Eye (tissue), 1 donor: Measurements from ENCODE around the gene LPCAT3.

ENCODE experiments used
- DNase-seq: peaks from one replicate; pipeline ENCODE4 v3.0.0-alpha.2; 2015

LPCAT3 gene

GRCh38 chr12:6998715-6999451, 19.4 kb downstream of the LPCAT3 start:
- DNase-seq, result no peak

GRCh38 chr12:6996040-6996441, 22.2 kb downstream of the LPCAT3 start:
- no peak for DNase-seq

GRCh38 chr12:6987956-6988553, 30.2 kb downstream of the LPCAT3 start:
- DNase-seq, result no peak

- no peak for DNase-seq
Observed at GRCh38 chr12:6982532-6982931, 35.7 kb downstream of the LPCAT3 start.

GRCh38 chr12:6981152-6982052, 36.9 kb downstream of the LPCAT3 start:
- DNase-seq, result no peak

- DNase-seq, result no peak
Observed at GRCh38 chr12:6980740-6981139, 37.5 kb downstream of the LPCAT3 start.

GRCh38 chr12:6980075-6980474, 38.2 kb downstream of the LPCAT3 start:
- no peak for DNase-seq

GRCh38 chr12:6979453-6979852, 38.8 kb downstream of the LPCAT3 start:
- no peak for DNase-seq

GRCh38 chr12:6979021-6979420, 39.3 kb downstream of the LPCAT3 start:
- DNase-seq, result no peak

- no peak for DNase-seq
Observed at GRCh38 chr12:6978611-6979011, 39.7 kb downstream of the LPCAT3 start.

GRCh38 chr12:6978188-6978587, 40.1 kb downstream of the LPCAT3 start:
- DNase-seq, result no peak

GRCh38 chr12:6977653-6978052, 40.6 kb downstream of the LPCAT3 start:
- DNase-seq, result no peak

GRCh38 chr12:6975297-6976032, 42.8 kb downstream of the LPCAT3 start:
- no peak for DNase-seq

- no peak for DNase-seq
Observed at GRCh38 chr12:6974180-6974579, 44.1 kb downstream of the LPCAT3 start.

- peak; percentile 29 for DNase-seq
Observed at GRCh38 chr12:6970096-6970527, 48.2 kb downstream of the LPCAT3 start.

- DNase-seq, result no peak
Observed at GRCh38 chr12:6968426-6968825, 49.9 kb downstream of the LPCAT3 start.

GRCh38 chr12:6967651-6968100, 50.6 kb downstream of the LPCAT3 start:
- DNase-seq, result no peak

GRCh38 chr12:6966351-6966750, 51.9 kb downstream of the LPCAT3 start:
- no peak for DNase-seq

- DNase-seq, result no peak
Observed at GRCh38 chr12:6965714-6966113, 52.6 kb downstream of the LPCAT3 start.

- DNase-seq, result peak; percentile 95
Observed at GRCh38 chr12:6965026-6965661, 53.1 kb downstream of the LPCAT3 start.

GRCh38 chr12:6964605-6965025, 53.7 kb downstream of the LPCAT3 start:
- DNase-seq, result no peak

- no peak for DNase-seq
Observed at GRCh38 chr12:6963791-6964413, 54.4 kb downstream of the LPCAT3 start.
